Type B pancreatic cell (in vitro differentiated cells): ENCODE measurements around the gene HSD17B13. TPM values are rescaled to one million over a fixed set of nuclear protein-coding genes. Genes with fewer than 3 reads are reported as not detected.

Source experiments
- DNase-seq: peaks from one replicate; pipeline ENCODE4 v3.0.0; 2021; ENCODE audit warnings: mixed read lengths; ENCODE audit not compliant: unreplicated experiment; ENCODE audit errors: extremely low spot score
- H3K27ac Mint-ChIP-seq: 2 replicates; pipeline ENCODE4 v1.8.0; 2021; ENCODE audit warnings: mild to moderate bottlenecking, mixed read lengths
- H3K27me3 Mint-ChIP-seq: 2 replicates; pipeline ENCODE4 v1.8.0; 2021; ENCODE audit warnings: mixed read lengths
- H3K36me3 Mint-ChIP-seq: 2 replicates; pipeline ENCODE4 v1.8.0; 2021; ENCODE audit warnings: mixed read lengths
- H3K4me1 Mint-ChIP-seq: one replicate; pipeline ENCODE4 v1.8.0; 2021; ENCODE audit warnings: mixed read lengths; ENCODE audit not compliant: unreplicated experiment
- H3K4me3 Mint-ChIP-seq: 2 replicates; pipeline ENCODE4 v1.8.0; 2021; ENCODE audit warnings: mild to moderate bottlenecking, mixed read lengths
- H3K9me3 Mint-ChIP-seq: 2 replicates; pipeline ENCODE4 v1.8.0; 2021; ENCODE audit warnings: mixed read lengths
- microRNA-seq: library from miRNA; unstranded; fragments of <30 nt; microRNA quantifications from one replicate; pipeline ENCODE4, GENCODE V29; 2020
- total RNA-seq: library from RNA; stranded (reverse); gene quantifications from 2 replicates; pipeline ENCODE4 v1.2.1, GENCODE V29; 2021; ENCODE audit warnings: low replicate concordance
- TF ChIP-seq, protein P1 (sequence below): fragments of 200-600 bp; sonication (generic); conservative IDR thresholded peaks from 2 replicates; pipeline ENCODE4 v1.5.0; 2021; ENCODE audit warnings: antibody characterized with exemption, mild to moderate bottlenecking

The HSD17B13 gene
- total RNA-seq, 1 donor from 2014 or later = 0.17 TPM

GRCh38 chr4:87258677-87259076 lies 64.0 kb downstream of the HSD17B13 start:
- Mint-ChIP-seq H3K4me1 (no peaks in the 10 kb centered on the region), H3K9me3 (peaks cover 7% of the 10 kb centered on the region), H3K27me3 (no peaks in the 10 kb centered on the region), H3K36me3 (no peaks in the 10 kb centered on the region), H3K27ac (no peak overlapping the region), H3K4me3 (no peak overlapping the region)
- no peak for DNase-seq
- TF ChIP-seq, protein P1, sequence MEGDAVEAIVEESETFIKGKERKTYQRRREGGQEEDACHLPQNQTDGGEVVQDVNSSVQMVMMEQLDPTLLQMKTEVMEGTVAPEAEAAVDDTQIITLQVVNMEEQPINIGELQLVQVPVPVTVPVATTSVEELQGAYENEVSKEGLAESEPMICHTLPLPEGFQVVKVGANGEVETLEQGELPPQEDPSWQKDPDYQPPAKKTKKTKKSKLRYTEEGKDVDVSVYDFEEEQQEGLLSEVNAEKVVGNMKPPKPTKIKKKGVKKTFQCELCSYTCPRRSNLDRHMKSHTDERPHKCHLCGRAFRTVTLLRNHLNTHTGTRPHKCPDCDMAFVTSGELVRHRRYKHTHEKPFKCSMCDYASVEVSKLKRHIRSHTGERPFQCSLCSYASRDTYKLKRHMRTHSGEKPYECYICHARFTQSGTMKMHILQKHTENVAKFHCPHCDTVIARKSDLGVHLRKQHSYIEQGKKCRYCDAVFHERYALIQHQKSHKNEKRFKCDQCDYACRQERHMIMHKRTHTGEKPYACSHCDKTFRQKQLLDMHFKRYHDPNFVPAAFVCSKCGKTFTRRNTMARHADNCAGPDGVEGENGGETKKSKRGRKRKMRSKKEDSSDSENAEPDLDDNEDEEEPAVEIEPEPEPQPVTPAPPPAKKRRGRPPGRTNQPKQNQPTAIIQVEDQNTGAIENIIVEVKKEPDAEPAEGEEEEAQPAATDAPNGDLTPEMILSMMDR = no peak

- Mint-ChIP-seq H3K4me3 (no peak overlapping the region), H3K4me1 (no peaks in the 10 kb centered on the region), H3K27me3 (no peaks in the 10 kb centered on the region), H3K9me3 (peaks cover 7% of the 10 kb centered on the region), H3K36me3 (no peaks in the 10 kb centered on the region), H3K27ac (no peak overlapping the region)
- no peak for DNase-seq
- TF ChIP-seq, protein P1 = no peak
Measured at GRCh38 chr4:87257523-87257922, 65.2 kb downstream of the HSD17B13 start.

DNA sequence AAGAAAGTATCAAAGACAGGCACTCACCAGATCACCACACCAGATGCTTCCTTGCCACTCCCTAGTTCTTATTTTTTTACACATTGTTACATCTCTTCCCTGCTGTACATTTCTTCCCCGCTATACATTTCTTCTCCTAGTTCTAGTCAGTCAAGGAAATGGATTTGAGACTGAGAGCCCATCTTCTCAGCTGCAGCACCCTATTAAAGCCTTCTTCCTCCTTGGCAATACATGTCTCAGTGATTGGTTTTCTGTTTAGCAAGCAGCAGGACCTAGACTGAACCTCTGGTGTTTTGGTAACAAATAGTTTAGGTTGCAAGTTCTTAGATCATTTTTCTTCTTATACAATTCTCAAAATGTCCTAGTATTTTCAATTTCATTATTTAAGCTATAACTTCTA lies 66.9 kb downstream of the HSD17B13 start:
- DNase-seq = no peak
- no peaks in the 10 kb centered on the region for H3K27me3 Mint-ChIP-seq
- H3K36me3 Mint-ChIP-seq = no peaks in the 10 kb centered on the region
- H3K27ac Mint-ChIP-seq = no peak overlapping the region
- peaks cover 7% of the 10 kb centered on the region for H3K9me3 Mint-ChIP-seq
- H3K4me1 Mint-ChIP-seq = peaks cover 5% of the 10 kb centered on the region
- H3K4me3 Mint-ChIP-seq = no peak overlapping the region
- TF ChIP-seq, protein P1 = no peak

Small RNA genes within 50 kb of the gene (microRNA-seq; reads per million reads assigned to microRNA genes)
- gene MIR5705 = not detected

Other genes with a start within 250 kb of the HSD17B13 start
- 11.2 and 16.6 TPM in 2 replicates for gene KLHL8, start 102.3 kb downstream of the HSD17B13 start, total RNA-seq
- 19.2 and 23.9 TPM in 2 replicates for gene HSD17B11, start 68.3 kb upstream of the HSD17B13 start, total RNA-seq
- 26.5 and 27.5 TPM in 2 replicates for gene NUDT9, start 99.7 kb upstream of the HSD17B13 start, total RNA-seq
- 0.38 and 11.2 TPM in 2 replicates for gene SPARCL1, start 206.5 kb upstream of the HSD17B13 start, total RNA-seq